Measurements from ENCODE around the gene TMBIM1.

GRCh38 chr2:218312267-218312756, 20.0 kb upstream of the TMBIM1 start:
- TF ChIP-seq CTCF (IDR thresholded peaks at IDR 0.05) = no peak
- no peak for TF ChIP-seq EP300 (IDR thresholded peaks at IDR 0.05)
- no peak for TF ChIP-seq POLR2AphosphoS5 (IDR thresholded peaks at IDR 0.05)
- no peak for TF ChIP-seq POLR2A (IDR thresholded peaks at IDR 0.05)
